Endothelial cell of umbilical vein (primary cell): ENCODE results near the gene UGT3A2. TPM values are rescaled to one million over a fixed set of nuclear protein-coding genes. Genes with fewer than 3 reads are reported as not detected.

Experiments used
- BruUV-seq: library from RNA; stranded (reverse); fragments of 400-500 nt; replicated peaks from 2 replicates; lab custom pipeline; 2021; lab: Mats Ljungman, UMichigan
- CTCF ChIA-PET: fragments of 300-600, 350-600 bp; sonication (Branson Sonifier 250); formaldehyde crosslinking; loops from one replicate; lab custom pipeline; 2021; ENCODE audit warnings: antibody characterized with exemption, inconsistent platforms; lab: Charles Lee
- POLR2A ChIA-PET: fragments of 300-600, 350-600 bp; sonication (Branson Sonifier 250); formaldehyde crosslinking; loops from one replicate; lab custom pipeline; 2021; ENCODE audit warnings: antibody characterized with exemption, inconsistent platforms; lab: Charles Lee
- DNase-seq: peaks from one replicate; pipeline ENCODE4 v3.0.0-alpha.2; 2011; ENCODE audit warnings: low read depth, low spot score
- FAIRE-seq: peaks from 2 replicates; lab custom pipeline; 2011; peaks lifted over from hg19 to GRCh38; lab: Jason Lieb, UNC
- H2AFZ ChIP-seq: 2 replicates; pipeline ENCODE4 v1.6.0; 2012; ENCODE audit warnings: low read depth, low read length, control low read depth, inconsistent platforms
- H3K27ac ChIP-seq: 2 replicates; pipeline ENCODE4 v1.5.1; 2011; ENCODE audit warnings: low read depth, mild to moderate bottlenecking, control low read depth, low read length, moderate library complexity; ENCODE audit not compliant: insufficient read depth
- H3K27me3 ChIP-seq, 2 experiments: 2 replicates each; pipeline versions ENCODE4 v1.6.0 to v1.6.1; 2011; ENCODE audit warnings: low read length in 2 of 2, mixed read lengths in 1 of 2; ENCODE audit not compliant: control insufficient read depth in 2 of 2, insufficient read depth in 2 of 2
- H3K36me3 ChIP-seq, 2 experiments: 2 replicates in 1 of 2; 3 replicates in 1 of 2; pipeline ENCODE4 v1.5.1; 2011; ENCODE audit warnings: low read length in 2 of 2, mild to moderate bottlenecking in 1 of 2, moderate library complexity in 1 of 2; ENCODE audit not compliant: control insufficient read depth in 2 of 2, insufficient read depth in 2 of 2; ENCODE audit errors: extremely low read depth in 1 of 2
- H3K4me1 ChIP-seq: 3 replicates; pipeline ENCODE4 v1.5.1; 2011; ENCODE audit warnings: mild to moderate bottlenecking, low read length; ENCODE audit not compliant: control insufficient read depth, insufficient read depth; ENCODE audit errors: extremely low read depth
- H3K4me2 ChIP-seq: 2 replicates; pipeline ENCODE4 v1.6.1; 2011; ENCODE audit warnings: low read length, control low read depth, mixed read lengths; ENCODE audit not compliant: insufficient read depth
- H3K4me3 ChIP-seq, 3 experiments: fragments of 200-600 bp in 1 of 3; sonication (generic), shearing (Covaris generic) in 1 of 3; replicated peaks in 1 of 3; 2 replicates each; pipeline ENCODE4 v1.5.1; 2011 to 2016; ENCODE audit warnings: control low read depth in 3 of 3, low read length in 3 of 3, mild to moderate bottlenecking in 2 of 3, inconsistent platforms in 1 of 3, low read depth in 1 of 3, moderate library complexity in 1 of 3; ENCODE audit not compliant: insufficient read depth in 1 of 3
- H3K79me2 ChIP-seq: 2 replicates; pipeline ENCODE4 v1.6.0; 2012; ENCODE audit warnings: low read length, inconsistent platforms; ENCODE audit not compliant: control insufficient read depth, insufficient read depth
- H3K9ac ChIP-seq: replicated peaks from 2 replicates; pipeline ENCODE3; 2011; ENCODE audit warnings: low read length, control low read depth; ENCODE audit not compliant: insufficient read depth; ENCODE audit errors: extremely low read depth
- H3K9me1 ChIP-seq: replicated peaks from 3 replicates; pipeline ENCODE4 v1.6.0; 2011; ENCODE audit warnings: mild to moderate bottlenecking, low read length; ENCODE audit not compliant: control insufficient read depth, insufficient read depth; ENCODE audit errors: extremely low read depth
- H3K9me3 ChIP-seq: replicated peaks from 2 replicates; pipeline ENCODE4 v1.5.1; 2012; ENCODE audit warnings: low read length, inconsistent platforms; ENCODE audit not compliant: control insufficient read depth, insufficient read depth
- H4K20me1 ChIP-seq: replicated peaks from 2 replicates; pipeline ENCODE3; 2011; ENCODE audit warnings: mild to moderate bottlenecking, low read length; ENCODE audit not compliant: control insufficient read depth, insufficient read depth; ENCODE audit errors: extremely low read depth
- EZH2 ChIP-seq: IDR thresholded peaks from 2 replicates; pipeline ENCODE4 v1.6.1; 2012; ENCODE audit warnings: borderline replicate concordance, low read depth, mild to moderate bottlenecking, moderate library complexity, low read length, inconsistent platforms; ENCODE audit not compliant: severe bottlenecking
- FOS ChIP-seq: IDR thresholded peaks from 2 replicates; pipeline ENCODE4 v1.6.1; 2011; ENCODE audit warnings: mild to moderate bottlenecking, low read length, moderate library complexity, borderline replicate concordance; ENCODE audit not compliant: insufficient read depth
- GATA2 ChIP-seq: IDR thresholded peaks from 2 replicates; pipeline ENCODE4 v1.7.0; 2011; ENCODE audit warnings: low read depth, mild to moderate bottlenecking, moderate library complexity, mixed read lengths, low read length; ENCODE audit not compliant: insufficient read length, insufficient read depth
- JUN ChIP-seq: IDR thresholded peaks from 2 replicates; pipeline ENCODE4 v1.6.1; 2011; ENCODE audit warnings: borderline replicate concordance, low read depth; ENCODE audit not compliant: insufficient read length, insufficient read depth
- MYC ChIP-seq: IDR thresholded peaks from one replicate; pipeline ENCODE4 v1.6.1; 2011; ENCODE audit warnings: mild to moderate bottlenecking, low read depth, low read length
- POLR2A ChIP-seq: IDR thresholded peaks from 2 replicates; pipeline ENCODE4 v1.6.1; 2012; ENCODE audit warnings: low read depth, mild to moderate bottlenecking, control low read depth, low read length
- POLR2AphosphoS5 ChIP-seq: IDR thresholded peaks from 2 replicates; pipeline ENCODE4 v1.6.1; 2012; ENCODE audit warnings: low read depth, mild to moderate bottlenecking, control low read depth, low read length, moderate library complexity; ENCODE audit not compliant: insufficient read depth
- dilution Hi-C: fragments of 300-500 bp; cut with MboI; formaldehyde crosslinking; loops from one replicate; pipeline ENCODE4 v1.15.0; 2019; ENCODE audit warnings: low sequenced_read_pairs; ENCODE audit not compliant: extremely low pct_ligation_motif_present
- intact Hi-C: fragments of 100-400 bp; cut with micrococcal nuclease; formaldehyde crosslinking; loops from one replicate; pipeline ENCODE4 v1.10.0; 2022
- polyA plus RNA-seq, 4 experiments: library from polyadenylated mRNA; depleted of rRNA in 3 of 4; stranded (reverse) in 3 of 4; unstranded in 1 of 4; fragments of >200 nt; gene quantifications; 2 replicates each; pipeline versions ENCODE4 v1.2.1 to v1.2.3, GENCODE V29; 2011 to 2012; ENCODE audit warnings: missing spikeins in 1 of 4
- total RNA-seq: library from RNA; stranded (reverse); gene quantifications from 2 replicates; pipeline ENCODE4 v1.2.3, GENCODE V29; 2021
- TF ChIP-seq, protein P1 (sequence below), 2 donors: IDR thresholded peaks; 1 replicate in 1 of 2; 2 replicates in 1 of 2; pipeline ENCODE4 v1.5.1; 2011; ENCODE audit warnings: low read length in 2 of 2, mild to moderate bottlenecking in 2 of 2, moderate library complexity in 2 of 2, control low read depth in 1 of 2, inconsistent platforms in 1 of 2, low read depth in 1 of 2; ENCODE audit not compliant: insufficient read depth in 1 of 2; ENCODE audit errors: extremely low read depth in 1 of 2
- TF ChIP-seq, protein P2 (sequence below): IDR thresholded peaks from 2 replicates; pipeline ENCODE4 v1.6.1; 2011; ENCODE audit not compliant: insufficient read depth, insufficient read length

UGT3A2 gene
- total and polyA plus RNA-seq, 2 donors (not counting 3 experiments of a cell fraction or from before 2014, with no cell fraction given), result not detected

DNA sequence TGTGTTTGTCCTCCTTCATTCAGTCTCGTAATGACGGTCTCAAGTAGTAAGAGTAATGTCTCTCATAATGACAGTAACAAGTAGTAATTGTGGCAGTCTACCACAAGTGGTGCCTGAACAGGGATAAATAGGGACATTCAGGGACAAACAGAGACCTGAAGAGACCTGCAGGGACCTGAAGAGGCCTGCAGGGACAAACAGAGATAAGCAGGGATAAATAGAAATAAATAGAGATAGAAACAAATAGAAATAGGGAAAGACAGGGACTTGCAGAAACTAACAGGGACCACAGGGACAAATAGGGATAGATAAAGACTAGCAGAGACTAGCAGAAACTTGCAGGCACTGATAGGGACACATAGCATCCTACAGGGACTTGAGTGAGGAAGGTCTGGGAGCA, 7.9 kb downstream of the UGT3A2 start:
- BruUV-seq, result no TSS peak
- H3K9me1 ChIP-seq, result no peaks in the 10 kb centered on the region
- no peaks in the 10 kb centered on the region for H3K79me2 ChIP-seq
- no peaks in the 10 kb centered on the region for H3K9me3 ChIP-seq
- ChIA-PET POLR2A (no interaction called here), CTCF (interaction anchor here (1.2 to 1.7 kb wide), 3 partner anchors 14 to 31 kb away, joined by 3 to 12 read pairs (median 6); no protein-coding TSS in a partner anchor)
- H3K27me3 ChIP-seq, result no peaks in the 10 kb centered on the region
- no peak overlapping the region for H3K4me3 ChIP-seq
- no peak for FAIRE-seq
- dilution Hi-C loops (no loop called here), intact Hi-C loops (no loop called here)
- H3K9ac ChIP-seq, result no peak overlapping the region
- H3K4me2 ChIP-seq, result no peak overlapping the region
- no peaks in the 10 kb centered on the region for H3K4me1 ChIP-seq
- no peaks in the 10 kb centered on the region for H3K36me3 ChIP-seq
- H3K27ac ChIP-seq, result no peak overlapping the region
- DNase-seq, result no peak
- no peak overlapping the region for H2AFZ ChIP-seq
- H4K20me1 ChIP-seq, result no peaks in the 10 kb centered on the region
- TF ChIP-seq EZH2 (no peak), POLR2A (no peak), POLR2AphosphoS5 (no peak), JUN (no peak), MYC (no peak), GATA2 (no peak), FOS (no peak)
- TF ChIP-seq, protein P1, sequence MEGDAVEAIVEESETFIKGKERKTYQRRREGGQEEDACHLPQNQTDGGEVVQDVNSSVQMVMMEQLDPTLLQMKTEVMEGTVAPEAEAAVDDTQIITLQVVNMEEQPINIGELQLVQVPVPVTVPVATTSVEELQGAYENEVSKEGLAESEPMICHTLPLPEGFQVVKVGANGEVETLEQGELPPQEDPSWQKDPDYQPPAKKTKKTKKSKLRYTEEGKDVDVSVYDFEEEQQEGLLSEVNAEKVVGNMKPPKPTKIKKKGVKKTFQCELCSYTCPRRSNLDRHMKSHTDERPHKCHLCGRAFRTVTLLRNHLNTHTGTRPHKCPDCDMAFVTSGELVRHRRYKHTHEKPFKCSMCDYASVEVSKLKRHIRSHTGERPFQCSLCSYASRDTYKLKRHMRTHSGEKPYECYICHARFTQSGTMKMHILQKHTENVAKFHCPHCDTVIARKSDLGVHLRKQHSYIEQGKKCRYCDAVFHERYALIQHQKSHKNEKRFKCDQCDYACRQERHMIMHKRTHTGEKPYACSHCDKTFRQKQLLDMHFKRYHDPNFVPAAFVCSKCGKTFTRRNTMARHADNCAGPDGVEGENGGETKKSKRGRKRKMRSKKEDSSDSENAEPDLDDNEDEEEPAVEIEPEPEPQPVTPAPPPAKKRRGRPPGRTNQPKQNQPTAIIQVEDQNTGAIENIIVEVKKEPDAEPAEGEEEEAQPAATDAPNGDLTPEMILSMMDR (IDR thresholded peaks at IDR 0.05; ENCODE audit: extremely low read depth in 1 of 2, insufficient read depth in 1 of 2, low read depth in 1 of 2, low read length in 2 of 2), result no peak
- TF ChIP-seq, protein P2, sequence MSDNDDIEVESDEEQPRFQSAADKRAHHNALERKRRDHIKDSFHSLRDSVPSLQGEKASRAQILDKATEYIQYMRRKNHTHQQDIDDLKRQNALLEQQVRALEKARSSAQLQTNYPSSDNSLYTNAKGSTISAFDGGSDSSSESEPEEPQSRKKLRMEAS, result no peak
